Keratinocyte (primary cell): Measurements from ENCODE around the gene TLCD2. TPM values are rescaled to one million over a fixed set of nuclear protein-coding genes. Genes with fewer than 3 reads are reported as not detected.

Experiments
- DNase-seq: peaks from one replicate; pipeline ENCODE4 v3.0.0-alpha.2; 2011; ENCODE audit warnings: low read depth, missing footprints, low spot score
- FAIRE-seq: peaks from 2 replicates; lab custom pipeline; 2011; peaks lifted over from hg19 to GRCh38; lab: Jason Lieb, UNC
- H2AFZ ChIP-seq: 2 replicates; pipeline ENCODE4 v1.6.0; 2012; ENCODE audit warnings: low read length, control low read depth, inconsistent platforms; ENCODE audit not compliant: control insufficient read depth
- H3K27ac ChIP-seq: 2 replicates; pipeline ENCODE4 v1.5.1; 2011; ENCODE audit warnings: low read length; ENCODE audit not compliant: control insufficient read depth, insufficient read depth
- H3K27me3 ChIP-seq: 3 replicates; pipeline ENCODE4 v1.6.0; 2011; ENCODE audit warnings: low read length; ENCODE audit not compliant: control insufficient read depth, insufficient read depth; ENCODE audit errors: extremely low read depth
- H3K36me3 ChIP-seq, 2 experiments: 2 replicates in 1 of 2; 3 replicates in 1 of 2; pipeline ENCODE4 v1.5.1; 2011; ENCODE audit warnings: low read length in 2 of 2, mild to moderate bottlenecking in 1 of 2; ENCODE audit not compliant: control insufficient read depth in 2 of 2, insufficient read depth in 2 of 2; ENCODE audit errors: extremely low read depth in 1 of 2
- H3K4me1 ChIP-seq: 3 replicates; pipeline ENCODE4 v1.5.1; 2011; ENCODE audit warnings: low read length; ENCODE audit not compliant: control insufficient read depth, insufficient read depth; ENCODE audit errors: extremely low read depth
- H3K4me2 ChIP-seq: 3 replicates; pipeline ENCODE4 v1.6.0; 2011; ENCODE audit warnings: low read depth, low read length; ENCODE audit not compliant: control insufficient read depth, insufficient read depth; ENCODE audit errors: extremely low read depth
- H3K4me3 ChIP-seq, 3 experiments: fragments of 200-600 bp in 1 of 3; sonication (generic) in 1 of 3; 2 replicates in 2 of 3; 3 replicates in 1 of 3; pipeline ENCODE4 v1.5.1; 2011 to 2016; ENCODE audit warnings: low read length in 3 of 3, mild to moderate bottlenecking in 3 of 3, control low read depth in 2 of 3, inconsistent platforms in 1 of 3, low read depth in 1 of 3, mixed read lengths in 1 of 3, mixed run types in 1 of 3, moderate library complexity in 1 of 3; ENCODE audit not compliant: control insufficient read depth in 2 of 3, insufficient read depth in 2 of 3; ENCODE audit errors: extremely low read depth in 1 of 3
- H3K79me2 ChIP-seq: 2 replicates; pipeline ENCODE4 v1.6.0; 2012; ENCODE audit warnings: low read length; ENCODE audit not compliant: control insufficient read depth, insufficient read depth
- H3K9ac ChIP-seq: 3 replicates; pipeline ENCODE4 v1.6.0; 2011; ENCODE audit warnings: low read length; ENCODE audit not compliant: control insufficient read depth, insufficient read depth; ENCODE audit errors: extremely low read depth
- H3K9me1 ChIP-seq: 3 replicates; pipeline ENCODE4 v1.6.0; 2011; ENCODE audit warnings: low read length; ENCODE audit not compliant: control insufficient read depth, insufficient read depth; ENCODE audit errors: extremely low read depth
- H3K9me3 ChIP-seq: 2 replicates; pipeline ENCODE4 v1.5.1; 2012; ENCODE audit warnings: low read depth, low read length; ENCODE audit not compliant: control insufficient read depth
- H4K20me1 ChIP-seq: 3 replicates; pipeline ENCODE4 v1.6.0; 2011; ENCODE audit warnings: low read length; ENCODE audit not compliant: control insufficient read depth, insufficient read depth; ENCODE audit errors: extremely low read depth
- CTCF ChIP-seq, 3 experiments: IDR thresholded peaks in 1 of 3; conservative IDR thresholded peaks in 1 of 3; optimal IDR thresholded peaks in 1 of 3; 2 replicates in 2 of 3; 3 replicates in 1 of 3; pipeline versions ENCODE3 to v1.5.1; 2011; ENCODE audit warnings: low read length in 3 of 3, mild to moderate bottlenecking in 3 of 3, moderate library complexity in 2 of 3, control low read depth in 1 of 3, inconsistent platforms in 1 of 3; ENCODE audit not compliant: insufficient read depth in 2 of 3; ENCODE audit errors: extremely low read depth in 1 of 3
- EZH2 ChIP-seq: IDR thresholded peaks from one replicate; pipeline ENCODE4 v1.6.1; 2012; ENCODE audit warnings: inconsistent platforms, mild to moderate bottlenecking, low read length, moderate library complexity
- dilution Hi-C: fragments of 300-500 bp; cut with MboI; formaldehyde crosslinking; loops from one replicate; pipeline ENCODE4 v1.7.0; 2020; ENCODE audit warnings: low sequenced_read_pairs; ENCODE audit not compliant: extremely low pct_ligation_motif_present
- polyA plus RNA-seq, 5 experiments: library from polyadenylated mRNA; depleted of rRNA in 3 of 5; stranded (reverse) in 3 of 5; stranded (forward) in 1 of 5; unstranded in 1 of 5; fragments of >200 nt; gene quantifications; 1 replicate in 1 of 5; 2 replicates in 3 of 5; 3 replicates in 1 of 5; pipeline versions ENCODE4 v1.2.1 to v1.2.3, GENCODE V29; 2011 to 2012; ENCODE audit warnings: missing spikeins in 2 of 5, low read depth in 1 of 5, low replicate concordance in 1 of 5

TLCD2 gene
- polyA plus RNA-seq, 1 donor (not counting 4 experiments of a cell fraction or from before 2014, with no cell fraction given), result 0.75 TPM

GRCh38 chr17:1716912-1717695 lies 6.9 kb upstream of the TLCD2 start:
- no peaks in the 10 kb centered on the region for H3K27me3 ChIP-seq
- dilution Hi-C loops, result no loop called here
- peak overlapping the region; percentile 99 for H3K4me2 ChIP-seq
- H3K4me3 ChIP-seq, result peak overlapping the region; percentile 63 to 87 (median 86)
- peak overlapping the region; percentile 94 for H3K27ac ChIP-seq
- DNase-seq (peak; percentile 90), FAIRE-seq (peak; percentile 97)
- peak overlapping the region; percentile 93 for H2AFZ ChIP-seq
- H3K9ac ChIP-seq, result peak overlapping the region; percentile 93
- no peaks in the 10 kb centered on the region for H3K9me1 ChIP-seq
- peaks cover 27% of the 10 kb centered on the region for H4K20me1 ChIP-seq
- no peaks in the 10 kb centered on the region for H3K9me3 ChIP-seq
- TF ChIP-seq CTCF (optimal IDR thresholded peaks at IDR 0.05 in 1 of 3, IDR thresholded peaks at IDR 0.05 in 1 of 3, conservative IDR thresholded peaks at IDR 0.05 in 1 of 3; ENCODE audit: extremely low read depth in 1 of 3, insufficient read depth in 2 of 3, low read length in 3 of 3) (no peak), EZH2 (no peak)
- peaks cover 38% of the 10 kb centered on the region for H3K4me1 ChIP-seq
- peaks cover 22% of the 10 kb centered on the region in 2 experiments for H3K36me3 ChIP-seq
- H3K79me2 ChIP-seq, result peaks cover 35% of the 10 kb centered on the region

GRCh38 chr17:1716076-1716911 lies 6.1 kb upstream of the TLCD2 start:
- peaks cover 42% of the 10 kb centered on the region for H3K4me1 ChIP-seq
- FAIRE-seq, result peak; percentile 92
- peaks cover 32% of the 10 kb centered on the region for H4K20me1 ChIP-seq
- peak overlapping the region; percentile 94 for H3K27ac ChIP-seq
- H3K36me3 ChIP-seq, result peaks cover 22 to 25% of the 10 kb centered on the region in 2 experiments
- H3K4me3 ChIP-seq, result peak overlapping the region; percentile 81 to 96 (median 86)
- peak overlapping the region; percentile 93 for H3K9ac ChIP-seq
- H2AFZ ChIP-seq, result peak overlapping the region; percentile 21
- H3K79me2 ChIP-seq, result peaks cover 36% of the 10 kb centered on the region
- H3K4me2 ChIP-seq, result peak overlapping the region; percentile 99
- H3K9me3 ChIP-seq, result no peaks in the 10 kb centered on the region
- H3K27me3 ChIP-seq, result no peaks in the 10 kb centered on the region
- peak; percentile 99 for DNase-seq
- TF ChIP-seq EZH2 (no peak), CTCF (optimal IDR thresholded peaks at IDR 0.05 in 1 of 3, IDR thresholded peaks at IDR 0.05 in 1 of 3, conservative IDR thresholded peaks at IDR 0.05 in 1 of 3; ENCODE audit: extremely low read depth in 1 of 3, insufficient read depth in 2 of 3, low read length in 3 of 3) (peak in 2 of 3 experiments; percentile 18 to 46)
- dilution Hi-C loops, result no loop called here
- no peaks in the 10 kb centered on the region for H3K9me1 ChIP-seq
